Hepatocyte (in vitro differentiated cells): ENCODE results near the gene MAP3K4.

Experiments used
- EZH2 ChIP-seq: fragments of 200-600 bp; sonication (generic); IDR thresholded peaks from 2 replicates; pipeline ENCODE4 v1.6.1; 2016; ENCODE audit warnings: antibody characterized with exemption, mild to moderate bottlenecking, borderline replicate concordance
- TF ChIP-seq, protein P1 (sequence below): fragments of 200-600 bp; sonication (generic); IDR thresholded peaks from 2 replicates; pipeline ENCODE4 v1.5.1; 2016; ENCODE audit warnings: antibody characterized with exemption, mild to moderate bottlenecking; ENCODE audit not compliant: poor library complexity

GRCh38 chr6:161151660-161152526 is 160.3 kb downstream of the MAP3K4 start:
- no peak for TF ChIP-seq EZH2
- TF ChIP-seq, protein P1, sequence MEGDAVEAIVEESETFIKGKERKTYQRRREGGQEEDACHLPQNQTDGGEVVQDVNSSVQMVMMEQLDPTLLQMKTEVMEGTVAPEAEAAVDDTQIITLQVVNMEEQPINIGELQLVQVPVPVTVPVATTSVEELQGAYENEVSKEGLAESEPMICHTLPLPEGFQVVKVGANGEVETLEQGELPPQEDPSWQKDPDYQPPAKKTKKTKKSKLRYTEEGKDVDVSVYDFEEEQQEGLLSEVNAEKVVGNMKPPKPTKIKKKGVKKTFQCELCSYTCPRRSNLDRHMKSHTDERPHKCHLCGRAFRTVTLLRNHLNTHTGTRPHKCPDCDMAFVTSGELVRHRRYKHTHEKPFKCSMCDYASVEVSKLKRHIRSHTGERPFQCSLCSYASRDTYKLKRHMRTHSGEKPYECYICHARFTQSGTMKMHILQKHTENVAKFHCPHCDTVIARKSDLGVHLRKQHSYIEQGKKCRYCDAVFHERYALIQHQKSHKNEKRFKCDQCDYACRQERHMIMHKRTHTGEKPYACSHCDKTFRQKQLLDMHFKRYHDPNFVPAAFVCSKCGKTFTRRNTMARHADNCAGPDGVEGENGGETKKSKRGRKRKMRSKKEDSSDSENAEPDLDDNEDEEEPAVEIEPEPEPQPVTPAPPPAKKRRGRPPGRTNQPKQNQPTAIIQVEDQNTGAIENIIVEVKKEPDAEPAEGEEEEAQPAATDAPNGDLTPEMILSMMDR, result no peak
